ENCODE data around the gene ASPDH.

DNA sequence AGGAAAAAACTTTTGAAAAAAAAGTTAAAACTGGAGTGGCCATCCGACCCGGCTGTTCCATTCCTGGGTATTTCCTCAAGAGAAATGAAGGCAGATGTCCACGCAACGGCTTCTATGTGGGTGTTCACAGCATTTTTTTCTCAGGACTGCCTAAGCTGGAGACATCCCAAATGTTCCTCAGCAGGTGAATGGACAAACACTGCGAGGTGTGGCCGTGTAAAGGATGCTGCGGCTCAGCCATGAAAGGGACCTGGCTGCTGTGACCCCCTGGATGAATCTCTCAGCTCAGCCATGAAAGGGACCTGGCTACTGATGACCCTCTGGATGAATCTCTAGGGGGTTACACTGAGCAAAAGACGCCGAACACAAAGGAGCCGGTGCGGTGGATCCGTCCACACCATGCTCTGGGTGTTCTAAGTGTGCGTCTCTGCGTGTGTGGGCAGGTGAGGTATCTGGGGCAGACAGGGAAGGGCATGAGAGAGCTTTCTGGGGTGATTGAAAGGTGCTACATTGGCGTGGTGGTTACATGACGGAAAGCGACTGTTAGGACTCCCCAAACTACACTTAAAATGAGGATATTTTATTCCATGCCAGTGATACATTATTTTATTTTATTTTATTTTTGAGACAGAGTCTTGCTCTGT lies 7.2 kb upstream of the ASPDH start:
- TF ChIP-seq POLR2A (IDR thresholded peaks at IDR 0.05), result no peak
- no peak for TF ChIP-seq EP300 (IDR thresholded peaks at IDR 0.05; ENCODE audit: low read depth)
- TF ChIP-seq, protein P1, sequence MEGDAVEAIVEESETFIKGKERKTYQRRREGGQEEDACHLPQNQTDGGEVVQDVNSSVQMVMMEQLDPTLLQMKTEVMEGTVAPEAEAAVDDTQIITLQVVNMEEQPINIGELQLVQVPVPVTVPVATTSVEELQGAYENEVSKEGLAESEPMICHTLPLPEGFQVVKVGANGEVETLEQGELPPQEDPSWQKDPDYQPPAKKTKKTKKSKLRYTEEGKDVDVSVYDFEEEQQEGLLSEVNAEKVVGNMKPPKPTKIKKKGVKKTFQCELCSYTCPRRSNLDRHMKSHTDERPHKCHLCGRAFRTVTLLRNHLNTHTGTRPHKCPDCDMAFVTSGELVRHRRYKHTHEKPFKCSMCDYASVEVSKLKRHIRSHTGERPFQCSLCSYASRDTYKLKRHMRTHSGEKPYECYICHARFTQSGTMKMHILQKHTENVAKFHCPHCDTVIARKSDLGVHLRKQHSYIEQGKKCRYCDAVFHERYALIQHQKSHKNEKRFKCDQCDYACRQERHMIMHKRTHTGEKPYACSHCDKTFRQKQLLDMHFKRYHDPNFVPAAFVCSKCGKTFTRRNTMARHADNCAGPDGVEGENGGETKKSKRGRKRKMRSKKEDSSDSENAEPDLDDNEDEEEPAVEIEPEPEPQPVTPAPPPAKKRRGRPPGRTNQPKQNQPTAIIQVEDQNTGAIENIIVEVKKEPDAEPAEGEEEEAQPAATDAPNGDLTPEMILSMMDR (IDR thresholded peaks at IDR 0.05), result no peak
- TF ChIP-seq POLR2AphosphoS5 (IDR thresholded peaks at IDR 0.05), result no peak

Data from transverse colon (tissue), 4 donors.